ENCODE data around the gene ARHGAP18. TPM values are rescaled to one million over a fixed set of nuclear protein-coding genes. Genes with fewer than 3 reads are reported as not detected.

ARHGAP18 gene
- total and polyA plus RNA-seq, 2 of the 13 experiments (the other 11 are each of a cell fraction or from before 2014, with no cell fraction given): 58.2 to 115 TPM

- peak overlapping the region; percentile 53 for H3K27ac ChIP-seq (ENCODE audit: extremely low read length, insufficient read depth, low read length)
- no peak overlapping the region for H3K4me3 ChIP-seq (replicated peaks in 1 of 3; ENCODE audit: insufficient read depth in 1 of 3, low read depth in 2 of 3, low read length in 3 of 3)
- CTCF ChIA-PET (ENCODE audit: low intra/inter-chr PET ratio, low total read pairs): no interaction called here
- H3K9ac ChIP-seq (ENCODE audit: insufficient read depth, low read depth, low read length): no peak overlapping the region
- ATAC-seq: no peak
- H3K27me3 ChIP-seq (ENCODE audit: control insufficient read depth in 1 of 2, insufficient read depth in 2 of 2, low read length in 2 of 2): no peaks in the 10 kb centered on the region
- no peaks in the 10 kb centered on the region for H3K9me3 ChIP-seq (ENCODE audit: low read length)
- H3K79me2 ChIP-seq (ENCODE audit: insufficient read depth, low read length): peaks cover 97% of the 10 kb centered on the region
- no peak overlapping the region for H2AFZ ChIP-seq (ENCODE audit: low read length)
- no peak overlapping the region for H3K4me2 ChIP-seq (ENCODE audit: low read depth, low read length)
- no TSS peak for BruUV-seq (replicated peaks)
- no peak for TF ChIP-seq U2AF1 (optimal IDR thresholded peaks at IDR 0.05; ENCODE audit: low read depth, low read length)
- TF ChIP-seq GPN1 (CRISPR knock-in tag; IDR thresholded peaks at IDR 0.05; ENCODE audit: borderline replicate concordance): no peak
- no peak for TF ChIP-seq SALL2 (CRISPR knock-in tag; IDR thresholded peaks at IDR 0.05)
- TF ChIP-seq ZHX1 (CRISPR knock-in tag; IDR thresholded peaks at IDR 0.05; ENCODE audit: low read depth): no peak
- no peak for TF ChIP-seq ZNF350 (CRISPR knock-in tag; IDR thresholded peaks at IDR 0.05; ENCODE audit: borderline replicate concordance, low read depth)
- no peak for TF ChIP-seq ZNF383 (CRISPR knock-in tag; IDR thresholded peaks at IDR 0.05; ENCODE audit: borderline replicate concordance)
- TF ChIP-seq NFE2L2 (IDR thresholded peaks at IDR 0.05; ENCODE audit: low read length): no peak
- no peak for TF ChIP-seq ZNF83 (CRISPR knock-in tag; IDR thresholded peaks at IDR 0.05; ENCODE audit: borderline replicate concordance)
- TF ChIP-seq ZNF331 (CRISPR knock-in tag; IDR thresholded peaks at IDR 0.05): no peak
- no peak for TF ChIP-seq PATZ1 (CRISPR knock-in tag; IDR thresholded peaks at IDR 0.05)
- TF ChIP-seq KLF9 (CRISPR knock-in tag; IDR thresholded peaks at IDR 0.05; ENCODE audit: low read depth): no peak
- TF ChIP-seq FOXO1 (CRISPR knock-in tag; IDR thresholded peaks at IDR 0.05): no peak
- POLR2A ChIA-PET: no interaction called here
- peaks cover 97% of the 10 kb centered on the region for H3K4me1 ChIP-seq (ENCODE audit: insufficient read depth, low read length)
- in situ Hi-C loops (cut with HindIII; ENCODE audit: extremely low pct_ligation_motif_present, low pct_unique_long_range_greater_than_20kb): no loop called here
- peaks cover 2 to 12% of the 10 kb centered on the region in 2 experiments for H3K36me3 ChIP-seq (replicated peaks in 1 of 2; ENCODE audit: control insufficient read depth in 1 of 2, insufficient read depth in 2 of 2, low read length in 2 of 2)
- no peak for DNase-seq (ENCODE audit: low spot score)
- intact Hi-C loops (cut with micrococcal nuclease; ENCODE audit: unreplicated experiment): no loop called here
- whole genome bisulfite sequencing (ENCODE audit: low lambda C conversion rate): 91% methylated on average over 3 of the region's 3 CpGs
- FAIRE-seq: no peak
- no peaks in the 10 kb centered on the region for H4K20me1 ChIP-seq (ENCODE audit: insufficient read depth, low read length)
Measured at GRCh38 chr6:129679275-129679674, 30.7 kb downstream of the ARHGAP18 start.
